NCI-H460 (cell line): ENCODE measurements around the gene ISG20L2. TPM values are rescaled to one million over a fixed set of nuclear protein-coding genes. Genes with fewer than 3 reads are reported as not detected.

Experiments
- DNase-seq: peaks from one replicate; pipeline ENCODE4 v3.0.0-alpha.2; 2016; ENCODE audit warnings: low read depth; ENCODE audit errors: extremely low read depth
- total RNA-seq: library from RNA; depleted of rRNA; stranded (reverse); fragments of >200 nt; shearing (Covaris generic); gene quantifications from 2 replicates; pipeline ENCODE4 v1.2.3, GENCODE V29; 2014

The ISG20L2 gene
- total RNA-seq, 1 experiment from 2014 or later: 42.1 TPM

DNA sequence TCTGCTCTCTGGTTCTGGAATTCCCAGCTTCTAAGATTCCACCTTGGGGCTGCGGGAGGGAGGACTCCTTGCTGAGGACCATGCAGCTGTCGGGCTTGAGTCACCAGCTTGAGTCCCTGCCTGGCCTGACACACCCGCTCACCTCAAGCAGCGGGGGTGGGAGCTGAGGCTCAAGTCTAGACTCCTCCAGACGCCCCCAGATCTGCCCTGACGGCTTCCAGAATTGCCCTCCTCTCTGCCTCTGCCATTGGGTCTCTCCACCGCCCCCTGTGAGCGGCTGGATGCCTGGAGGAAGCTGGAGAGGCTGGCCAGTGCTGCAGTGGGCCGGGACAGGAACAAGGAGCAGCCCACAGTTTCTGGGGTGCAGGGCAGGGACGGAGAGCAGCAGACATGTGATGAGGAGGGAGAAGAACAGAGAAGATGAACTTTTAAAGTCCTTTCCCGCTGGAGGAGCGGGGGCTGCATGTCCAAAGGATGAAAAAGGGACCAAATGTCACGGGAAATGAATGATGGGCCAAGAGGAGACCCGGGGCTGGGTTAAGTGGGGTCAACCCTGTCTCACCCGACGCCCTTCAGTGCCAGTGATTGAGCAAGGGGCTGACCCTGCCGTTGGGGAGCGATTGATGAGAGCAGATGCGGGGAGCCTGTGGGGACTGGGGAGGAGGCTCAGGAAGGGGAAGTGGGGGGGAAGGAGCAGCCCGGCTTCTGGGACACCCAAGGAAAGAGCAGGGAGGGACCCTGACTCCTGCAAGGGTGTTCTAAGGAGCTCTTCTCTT, 36.7 kb downstream of the ISG20L2 start:
- no peak for DNase-seq

DNA sequence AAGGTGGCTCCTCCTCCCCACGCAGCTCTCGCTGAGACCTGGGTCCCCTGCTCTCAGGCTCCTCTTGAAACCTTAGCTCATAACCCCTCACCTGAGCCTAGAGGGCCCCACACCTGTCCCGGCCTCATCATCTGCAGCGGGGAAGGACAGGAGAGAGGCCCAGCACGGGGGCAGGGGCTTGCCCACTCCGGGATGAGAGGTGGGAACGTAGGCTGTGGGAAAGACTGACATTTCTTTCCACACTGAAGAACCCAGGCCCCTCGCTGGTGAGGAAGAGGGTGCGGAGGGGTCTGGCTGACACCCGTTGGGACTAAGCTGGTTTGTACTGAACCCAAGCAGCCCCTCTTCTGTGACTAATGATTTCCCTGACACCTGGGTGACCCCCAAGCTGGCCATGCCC, 37.4 kb downstream of the ISG20L2 start:
- no peak for DNase-seq

DNA sequence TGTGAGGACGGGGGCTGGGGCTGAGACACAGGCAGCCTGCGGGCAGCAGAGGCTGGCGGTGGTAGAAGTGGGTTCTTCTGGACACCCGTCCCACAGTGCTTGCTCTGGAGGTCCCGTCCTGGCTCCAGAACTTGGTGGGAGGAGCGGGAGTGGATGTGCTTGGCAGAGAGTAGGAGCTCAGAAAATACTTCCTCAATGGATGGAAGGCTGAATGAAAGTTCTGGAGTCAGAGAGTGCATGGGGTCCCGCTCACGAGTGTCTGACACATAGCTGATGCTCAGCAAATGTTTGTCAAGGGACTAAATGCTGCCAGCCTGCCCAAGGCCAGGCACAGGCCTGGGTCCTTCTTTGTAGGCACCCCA, 37.9 kb downstream of the ISG20L2 start:
- DNase-seq: no peak

DNA sequence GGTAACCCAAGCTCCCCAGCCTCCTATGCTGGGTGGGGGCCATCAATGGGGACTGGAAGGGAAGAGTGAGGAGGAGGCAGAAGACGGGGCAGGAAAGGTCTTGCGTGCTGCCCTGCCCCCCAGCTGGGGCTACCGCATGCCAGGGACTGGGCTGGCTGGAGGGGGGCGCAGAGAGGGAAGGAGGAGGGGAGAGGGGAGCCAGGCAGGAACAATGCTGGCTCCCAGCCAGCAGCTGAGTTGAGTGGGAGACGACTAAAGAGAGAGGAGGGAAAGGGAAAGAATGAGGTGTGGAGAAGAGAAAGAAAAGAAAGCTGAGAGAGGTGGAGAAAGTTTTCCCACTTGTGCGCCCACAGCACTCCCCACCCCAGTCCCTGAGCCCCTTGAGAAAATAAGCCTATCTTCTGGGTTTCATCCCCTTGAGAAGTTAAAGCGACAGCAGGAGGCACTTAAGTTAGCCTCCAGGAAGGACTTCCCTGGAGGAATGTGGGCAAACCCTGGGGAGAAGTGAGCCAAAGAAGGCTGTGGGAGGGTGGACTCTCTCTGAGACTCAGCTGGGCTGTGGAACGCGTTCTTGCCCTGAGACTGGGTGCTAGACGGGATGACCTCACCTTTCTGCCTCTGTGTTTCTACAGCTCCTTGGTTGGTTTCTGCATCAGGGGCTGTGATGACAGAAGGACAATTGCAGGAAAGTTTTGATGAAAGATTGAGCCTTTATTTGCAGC, 38.5 kb downstream of the ISG20L2 start:
- no peak for DNase-seq

DNA sequence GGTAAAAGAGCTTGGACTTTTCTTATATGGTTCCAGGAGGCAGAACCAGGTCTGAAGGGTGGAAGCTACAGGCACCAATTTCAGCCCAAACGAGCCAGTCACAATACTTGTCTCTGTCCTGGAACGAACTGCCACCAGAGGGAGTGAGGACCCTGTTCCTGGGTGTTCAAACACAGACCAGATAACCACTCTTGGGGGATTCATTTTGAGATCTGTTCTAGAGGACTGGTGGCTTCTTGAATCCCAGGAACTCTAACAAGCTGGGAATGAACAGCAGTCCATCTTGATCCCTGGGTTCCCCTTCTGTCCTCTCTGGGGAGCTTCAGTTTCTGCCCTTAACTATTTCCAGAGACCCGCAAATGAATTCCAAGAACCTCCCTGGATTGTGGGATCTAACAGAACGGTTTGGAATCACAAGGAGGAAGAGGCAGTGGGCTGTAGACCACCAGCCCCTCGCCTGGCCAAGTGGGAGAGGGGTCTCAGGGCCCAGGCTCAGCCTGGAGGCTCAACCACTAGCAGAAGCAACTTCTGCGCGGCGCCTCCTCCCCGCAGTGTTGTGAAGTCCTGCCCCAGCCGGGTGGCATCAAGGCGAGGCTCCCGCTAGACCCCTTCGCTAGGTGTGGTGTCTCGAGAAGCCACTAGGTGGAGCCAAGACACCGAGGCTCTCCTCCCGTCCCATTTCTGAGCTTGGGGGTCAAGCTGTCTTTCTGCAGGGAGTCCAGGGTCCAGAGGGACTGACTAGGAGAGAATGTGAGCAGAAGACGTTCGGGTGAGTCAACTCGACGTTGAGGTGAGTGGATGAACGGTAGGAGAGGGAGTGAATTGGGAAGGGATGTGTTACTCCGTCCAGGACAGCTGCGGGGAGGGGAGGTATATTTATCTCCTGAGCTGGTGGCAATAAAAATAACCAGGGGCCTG, 39.3 kb downstream of the ISG20L2 start:
- peak; percentile 91 for DNase-seq

DNA sequence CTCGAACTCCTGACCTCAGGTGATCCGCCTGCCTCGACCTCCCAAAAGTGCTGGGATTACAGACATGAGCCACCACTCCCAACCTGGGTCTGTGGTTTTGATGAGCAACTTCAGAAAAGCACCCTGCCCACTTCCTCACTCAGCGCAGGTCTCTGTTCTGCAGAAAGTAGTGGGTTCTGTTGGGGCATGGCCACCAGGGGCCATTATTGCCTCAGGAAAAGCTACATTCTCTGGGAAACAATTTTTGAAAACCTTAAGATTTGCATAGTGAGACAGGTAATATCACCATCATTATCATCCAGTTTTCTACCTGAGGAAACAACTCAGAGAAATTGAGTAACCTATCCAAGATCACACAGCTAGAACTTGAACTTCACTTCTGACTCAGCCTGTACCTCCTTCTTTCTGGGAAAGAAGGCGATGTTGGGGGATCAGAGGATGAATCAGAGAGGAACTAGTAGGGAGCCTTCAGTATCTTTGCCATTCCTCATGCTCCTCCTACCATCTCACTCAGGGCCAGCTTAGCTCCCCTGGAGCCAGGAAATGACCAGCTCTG, 44.3 kb downstream of the ISG20L2 start:
- no peak for DNase-seq

DNA sequence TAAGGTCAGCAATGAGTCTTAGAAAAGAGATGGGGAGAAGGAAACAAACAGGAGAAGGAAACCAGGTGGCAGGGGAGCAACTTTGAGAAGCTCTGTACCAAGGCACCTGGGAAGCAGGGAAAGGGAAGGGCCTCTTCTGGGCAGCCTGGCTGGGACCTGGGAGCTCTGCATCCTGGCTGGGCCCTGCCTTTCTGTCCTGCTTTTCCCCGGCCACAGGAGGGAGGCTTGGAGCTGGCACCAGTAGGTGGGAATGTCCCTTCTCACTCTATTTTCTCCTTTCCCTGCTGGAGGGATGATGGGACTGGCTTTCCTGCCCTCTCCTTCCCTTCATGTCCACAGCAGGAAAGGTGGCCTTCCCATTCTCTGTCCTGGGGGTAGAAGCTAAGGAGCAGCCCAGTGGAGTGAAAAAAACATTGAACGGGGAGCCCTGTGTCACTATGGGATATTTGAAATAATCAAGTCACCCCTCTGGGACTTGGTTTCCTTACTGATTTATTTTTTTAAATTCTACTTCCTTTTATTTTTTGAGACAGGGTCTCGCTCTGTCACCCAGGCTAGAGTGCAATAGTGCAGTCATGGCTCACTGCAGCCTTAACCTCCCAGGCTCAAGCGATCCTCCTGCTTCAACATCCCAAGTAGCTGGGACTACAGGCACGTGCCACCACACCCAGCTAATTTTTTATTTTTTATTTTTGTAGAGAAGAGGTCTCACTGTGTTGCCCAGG, 46.2 kb downstream of the ISG20L2 start:
- no peak for DNase-seq

DNA sequence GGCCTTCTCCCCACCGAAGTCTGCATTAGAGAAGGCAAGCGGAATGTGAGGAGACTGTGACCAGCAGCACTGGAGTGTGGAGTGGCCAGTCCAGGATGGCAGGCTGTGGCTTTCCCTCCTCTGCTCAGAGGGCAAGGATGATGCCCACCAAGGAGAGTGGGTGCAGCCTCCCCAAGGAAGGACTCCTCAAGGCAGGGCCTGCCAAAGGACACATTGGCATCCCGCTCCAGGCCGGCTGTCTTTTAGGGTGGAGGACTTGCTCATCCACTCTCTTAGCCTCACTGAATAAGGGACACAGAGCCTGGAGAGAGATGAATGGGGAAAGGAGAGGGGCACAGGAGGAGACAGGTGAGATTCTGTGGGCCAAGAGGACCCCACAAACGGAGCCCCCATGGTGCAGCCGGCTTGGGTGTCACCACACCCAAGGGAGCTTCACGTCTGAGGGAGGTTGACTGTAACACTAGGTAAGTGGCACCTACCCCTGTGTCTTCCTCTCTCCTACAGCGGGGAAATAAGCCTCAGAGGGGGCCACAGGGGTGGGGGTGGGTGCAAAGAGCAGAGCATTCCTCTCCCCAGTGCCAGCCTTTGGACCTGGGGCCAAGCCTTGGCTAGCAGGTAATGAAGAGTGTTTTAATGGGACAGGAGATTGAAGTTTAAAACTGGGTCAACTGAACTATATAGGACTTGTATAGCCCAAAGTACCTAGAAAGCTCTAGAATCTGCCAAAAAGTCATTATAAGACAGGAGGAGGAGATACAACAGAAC, 47.2 kb downstream of the ISG20L2 start:
- no peak for DNase-seq

DNA sequence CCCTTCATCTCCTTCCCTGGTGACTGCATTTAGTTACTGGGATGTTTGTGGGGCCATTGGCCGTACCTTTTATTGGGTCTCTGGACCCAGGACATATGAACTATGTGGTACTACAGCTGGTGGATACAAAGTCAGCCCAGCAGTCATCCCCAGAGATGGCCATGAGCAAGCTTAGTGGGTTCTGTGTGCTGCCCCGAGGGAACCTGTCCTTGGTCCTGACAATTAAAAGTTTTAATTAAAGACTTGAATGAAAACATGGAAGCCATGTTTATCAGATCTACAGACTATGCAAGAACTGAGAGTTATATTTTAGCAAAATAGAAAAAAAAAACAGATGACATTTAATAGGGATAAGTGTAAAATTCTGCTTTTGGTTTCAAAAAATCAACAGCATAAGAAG, 48.5 kb downstream of the ISG20L2 start:
- DNase-seq: no peak

DNA sequence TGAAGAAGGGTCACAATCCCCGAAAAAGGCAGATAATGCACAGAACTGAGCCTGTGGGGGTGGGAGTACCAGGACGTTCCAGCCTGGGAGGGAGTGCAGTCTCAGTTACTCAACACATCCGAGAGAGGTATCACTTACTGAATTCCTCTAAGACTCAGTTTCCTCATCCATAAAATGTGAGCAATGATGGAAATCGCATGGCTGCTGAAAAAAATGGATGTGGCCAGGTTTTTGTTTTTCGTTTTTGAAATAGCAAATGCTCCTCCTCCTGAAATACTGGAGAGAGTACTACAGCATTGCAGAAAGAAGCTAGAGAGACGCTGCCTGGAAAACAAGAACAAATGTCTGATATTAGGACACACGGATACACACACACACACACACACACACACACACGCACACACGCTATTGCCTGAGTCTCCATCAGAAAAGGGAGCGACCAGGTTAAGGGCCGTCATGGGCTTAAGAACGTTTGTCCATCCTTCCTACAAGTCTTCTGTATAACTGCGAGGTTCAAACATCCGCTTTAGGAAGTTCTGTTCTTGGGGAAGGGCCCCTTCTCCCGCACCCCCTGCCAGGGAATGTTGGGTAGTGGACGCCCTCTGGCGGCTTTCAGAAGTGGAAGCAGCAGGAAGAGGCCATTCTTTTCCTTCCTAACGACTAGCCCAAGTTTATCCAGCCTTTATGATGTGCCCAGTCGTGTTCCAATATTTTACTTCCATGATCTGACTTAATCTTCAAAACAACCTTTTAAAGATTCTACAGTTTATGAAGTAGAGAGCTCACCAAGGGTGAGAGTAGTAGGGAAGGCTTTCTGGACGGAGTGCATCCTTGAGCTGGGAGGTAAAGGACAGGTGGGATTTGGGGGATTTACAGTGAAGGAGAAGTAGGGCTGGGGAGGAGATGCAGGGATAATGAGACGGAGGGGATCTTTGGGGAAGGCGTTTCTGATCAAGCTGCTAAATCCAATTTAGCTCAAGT, 50.7 kb downstream of the ISG20L2 start:
- DNase-seq: peak; percentile 83

DNA sequence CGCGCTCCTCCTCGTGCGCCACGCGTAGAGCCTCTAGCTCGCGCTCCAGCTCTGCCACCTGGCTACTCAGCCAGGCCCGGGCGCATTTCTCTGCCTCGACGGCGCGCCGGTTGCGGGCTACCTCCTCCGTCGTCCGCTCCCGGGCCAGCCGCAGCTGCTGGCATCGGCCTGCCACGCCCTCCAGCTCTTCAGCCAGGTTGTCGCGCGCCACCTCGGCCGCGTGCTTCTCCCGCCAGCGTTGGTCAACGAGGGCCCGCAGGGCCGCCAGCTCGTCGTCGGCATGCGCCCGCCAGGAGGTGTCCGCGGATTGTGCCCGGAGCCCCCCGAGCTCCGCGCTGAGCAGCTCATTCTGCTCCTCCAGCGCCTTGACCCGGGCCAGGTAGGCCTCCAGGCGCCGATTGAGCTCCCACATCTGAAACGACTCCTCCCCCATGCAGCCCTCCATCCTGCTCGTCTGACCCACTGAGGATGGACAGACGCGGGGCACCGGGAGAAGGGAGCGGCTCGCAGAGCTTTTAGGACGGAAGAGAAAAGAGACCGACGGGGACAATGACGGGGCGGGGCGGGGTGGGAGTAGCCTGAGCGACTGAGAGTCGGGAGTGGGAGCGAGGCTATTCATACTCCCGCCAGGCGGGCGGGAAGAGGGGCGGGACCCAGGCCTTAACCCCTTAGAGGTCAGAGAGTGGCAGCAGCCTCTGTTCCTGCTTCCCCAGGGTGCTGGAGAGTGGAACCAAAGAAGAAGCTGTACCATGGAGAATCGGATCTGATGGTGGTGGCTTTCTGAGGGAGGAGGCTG, 51.5 kb downstream of the ISG20L2 start, which contains the start of gene NES:
NES (minus strand) TSS at position 588 of the 796 bp plus-strand sequence; CDS start at position 445, 143 bp downstream.
- no peak for DNase-seq

DNA sequence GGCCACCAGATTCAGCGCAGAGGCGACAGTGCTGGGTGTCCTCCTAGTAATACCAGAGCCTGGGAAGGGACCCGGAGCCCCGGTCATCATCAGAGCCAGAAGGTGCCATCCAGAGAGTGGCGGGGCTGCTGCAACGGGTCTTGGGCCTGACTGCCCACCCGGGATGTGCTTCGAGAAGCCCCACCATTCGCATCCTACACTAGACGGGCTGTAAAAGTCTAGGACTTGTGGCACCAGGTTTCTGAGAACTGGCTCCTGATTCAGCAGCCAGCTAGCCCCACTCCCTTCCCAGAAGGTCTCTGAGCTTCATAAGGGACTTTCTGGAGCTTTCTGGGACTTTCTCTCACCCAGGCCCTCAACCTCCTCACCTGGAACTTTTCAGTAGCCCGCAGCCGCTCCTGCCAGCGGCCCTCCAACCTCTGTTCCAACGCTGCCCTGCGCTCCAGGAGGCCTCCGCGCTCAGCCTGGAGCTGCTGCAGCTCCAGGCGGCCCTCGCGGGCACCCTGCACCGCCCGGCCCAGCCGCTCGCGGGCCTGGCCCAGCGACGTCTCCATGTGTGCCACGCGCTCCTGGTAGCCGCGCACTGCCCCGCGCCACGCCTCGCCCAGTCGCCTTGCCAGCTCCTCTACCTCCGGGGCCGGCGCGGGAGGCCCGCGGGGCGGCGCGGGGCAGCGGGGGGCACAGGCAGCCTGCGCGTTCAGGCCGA, 52.3 kb downstream of the ISG20L2 start:
- no peak for DNase-seq

DNA sequence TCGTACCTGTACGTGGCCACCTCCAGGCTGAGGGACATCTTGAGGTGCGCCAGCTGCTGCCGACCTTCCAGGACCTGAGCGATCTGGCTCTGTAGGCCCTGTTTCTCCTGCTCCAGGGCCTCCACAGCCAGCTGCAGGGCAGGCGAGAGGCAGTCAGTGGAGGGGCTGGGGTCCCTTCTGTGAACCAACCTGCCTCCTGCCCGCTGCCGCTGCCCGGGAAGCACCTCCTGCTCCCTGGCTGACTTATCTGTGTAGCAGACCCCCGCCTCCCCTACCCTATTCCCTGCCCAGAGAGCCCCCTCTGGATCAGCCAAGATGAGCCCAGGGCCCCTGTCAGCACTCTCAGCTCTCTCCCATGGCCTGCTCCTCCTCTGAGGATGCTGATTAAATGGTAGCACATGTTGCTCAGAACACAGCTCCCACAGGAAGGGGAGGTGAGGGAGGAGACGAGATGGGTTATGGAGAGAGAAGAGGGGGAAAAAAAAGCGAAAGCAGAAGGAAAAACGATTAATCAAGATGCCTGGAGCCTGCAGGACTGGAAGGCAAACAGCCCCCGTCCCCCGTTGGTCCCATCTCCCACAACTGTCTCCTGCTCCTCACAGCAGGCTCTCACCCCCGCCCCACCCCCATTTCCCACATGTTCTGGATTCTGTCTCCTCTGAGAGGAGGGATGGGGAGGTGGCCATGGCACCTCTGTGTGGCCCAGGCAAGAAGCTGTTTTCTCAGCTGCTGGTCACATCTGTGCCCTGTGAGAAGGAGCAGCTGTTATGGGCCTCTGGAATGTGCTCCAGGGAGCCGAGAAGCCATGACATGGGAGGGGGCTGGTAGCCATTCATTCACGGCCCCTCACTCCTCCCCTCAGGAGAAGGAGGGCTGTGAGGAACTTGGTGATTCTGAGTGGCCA, 53.1 kb downstream of the ISG20L2 start:
- no peak for DNase-seq

DNA sequence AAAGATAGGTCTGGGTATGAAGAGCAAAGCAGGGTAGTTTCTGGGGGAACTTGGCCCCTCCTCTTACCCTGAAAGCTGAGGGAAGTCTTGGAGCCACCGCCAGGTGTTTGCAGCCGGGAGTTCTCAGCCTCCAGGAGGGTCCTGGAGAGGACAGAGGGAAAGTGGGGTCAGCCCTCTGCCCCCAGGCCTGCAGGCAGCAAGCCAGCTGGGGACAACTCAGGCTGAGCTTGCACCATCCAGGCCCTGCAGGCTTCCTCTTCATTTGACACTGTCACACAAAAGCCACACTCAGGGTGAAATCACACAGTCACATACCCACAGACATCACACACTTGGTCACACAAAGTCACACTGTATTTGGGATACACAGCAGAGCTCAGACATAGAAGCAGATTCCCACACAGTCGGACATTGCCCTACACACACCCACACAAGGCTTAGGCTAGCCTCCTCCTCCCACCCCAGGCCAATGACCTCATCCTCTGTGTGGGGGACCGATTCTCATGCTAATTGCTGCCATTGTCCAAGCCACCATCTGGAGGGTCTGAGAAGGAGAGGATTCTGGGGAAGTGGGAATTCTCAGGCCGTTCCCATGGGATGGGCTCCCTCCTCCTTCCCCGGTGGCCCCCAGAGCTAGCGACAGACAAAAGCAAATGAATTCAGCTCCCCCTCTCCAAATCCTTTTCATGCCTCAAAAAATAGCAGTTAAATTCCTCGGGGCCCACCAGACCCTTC, 55.0 kb downstream of the ISG20L2 start:
- no peak for DNase-seq
